Type B pancreatic cell (in vitro differentiated cells): ENCODE results near the gene IGF1R. TPM values are rescaled to one million over a fixed set of nuclear protein-coding genes. Genes with fewer than 3 reads are reported as not detected.

Source experiments
- DNase-seq: peaks from one replicate; pipeline ENCODE4 v3.0.0; 2021; ENCODE audit warnings: mixed read lengths; ENCODE audit not compliant: unreplicated experiment; ENCODE audit errors: extremely low spot score
- H3K27ac Mint-ChIP-seq: 2 replicates; pipeline ENCODE4 v1.8.0; 2021; ENCODE audit warnings: mild to moderate bottlenecking, mixed read lengths
- H3K27me3 Mint-ChIP-seq: 2 replicates; pipeline ENCODE4 v1.8.0; 2021; ENCODE audit warnings: mixed read lengths
- H3K36me3 Mint-ChIP-seq: 2 replicates; pipeline ENCODE4 v1.8.0; 2021; ENCODE audit warnings: mixed read lengths
- H3K4me1 Mint-ChIP-seq: one replicate; pipeline ENCODE4 v1.8.0; 2021; ENCODE audit warnings: mixed read lengths; ENCODE audit not compliant: unreplicated experiment
- H3K4me3 Mint-ChIP-seq: 2 replicates; pipeline ENCODE4 v1.8.0; 2021; ENCODE audit warnings: mild to moderate bottlenecking, mixed read lengths
- H3K9me3 Mint-ChIP-seq: 2 replicates; pipeline ENCODE4 v1.8.0; 2021; ENCODE audit warnings: mixed read lengths
- total RNA-seq: library from RNA; stranded (reverse); gene quantifications from 2 replicates; pipeline ENCODE4 v1.2.1, GENCODE V29; 2021; ENCODE audit warnings: low replicate concordance
- TF ChIP-seq, protein P1 (sequence below): fragments of 200-600 bp; sonication (generic); conservative IDR thresholded peaks from 2 replicates; pipeline ENCODE4 v1.5.0; 2021; ENCODE audit warnings: antibody characterized with exemption, mild to moderate bottlenecking

Gene IGF1R
- total RNA-seq, 1 donor from 2014 or later, result 87.1 TPM

DNA sequence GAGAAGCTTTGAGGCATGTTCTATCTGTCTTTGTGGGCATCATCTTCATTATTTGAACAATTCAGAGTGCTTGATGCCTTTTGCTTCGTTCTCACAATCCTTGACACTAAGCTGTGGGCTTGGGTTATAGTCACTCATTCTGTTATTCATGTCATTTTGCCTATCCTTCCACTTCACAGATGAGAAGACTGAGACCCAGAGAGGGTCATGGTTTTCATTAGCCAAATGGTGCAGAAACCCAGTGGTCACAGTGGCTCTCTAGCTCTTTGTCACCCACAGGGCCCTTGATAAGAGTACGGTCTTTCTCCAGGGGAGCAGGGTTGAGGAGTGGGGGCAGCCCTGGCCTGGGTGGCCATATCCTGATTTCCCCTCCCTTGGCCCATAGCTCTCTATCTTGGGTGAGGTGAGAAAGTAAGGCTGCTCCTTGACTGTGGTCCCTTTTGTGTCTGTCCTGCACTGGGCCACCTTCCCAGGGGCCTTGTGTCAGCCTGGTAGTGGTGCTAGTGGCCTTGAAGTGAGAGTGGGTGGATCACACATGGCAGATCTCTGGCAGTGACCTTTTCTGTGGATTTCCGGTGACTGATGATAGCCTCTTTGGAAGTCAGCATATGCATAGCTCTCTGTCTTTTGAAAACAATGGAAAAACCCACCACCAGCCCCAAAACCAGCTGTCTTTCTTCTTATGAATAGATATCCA lies 130.1 kb downstream of the IGF1R start:
- no peak overlapping the region for H3K4me3 Mint-ChIP-seq
- no peak for DNase-seq
- peak overlapping the region; percentile 95 for H3K27ac Mint-ChIP-seq
- H3K36me3 Mint-ChIP-seq, result no peaks in the 10 kb centered on the region
- no peaks in the 10 kb centered on the region for H3K27me3 Mint-ChIP-seq
- H3K9me3 Mint-ChIP-seq, result no peaks in the 10 kb centered on the region
- TF ChIP-seq, protein P1, sequence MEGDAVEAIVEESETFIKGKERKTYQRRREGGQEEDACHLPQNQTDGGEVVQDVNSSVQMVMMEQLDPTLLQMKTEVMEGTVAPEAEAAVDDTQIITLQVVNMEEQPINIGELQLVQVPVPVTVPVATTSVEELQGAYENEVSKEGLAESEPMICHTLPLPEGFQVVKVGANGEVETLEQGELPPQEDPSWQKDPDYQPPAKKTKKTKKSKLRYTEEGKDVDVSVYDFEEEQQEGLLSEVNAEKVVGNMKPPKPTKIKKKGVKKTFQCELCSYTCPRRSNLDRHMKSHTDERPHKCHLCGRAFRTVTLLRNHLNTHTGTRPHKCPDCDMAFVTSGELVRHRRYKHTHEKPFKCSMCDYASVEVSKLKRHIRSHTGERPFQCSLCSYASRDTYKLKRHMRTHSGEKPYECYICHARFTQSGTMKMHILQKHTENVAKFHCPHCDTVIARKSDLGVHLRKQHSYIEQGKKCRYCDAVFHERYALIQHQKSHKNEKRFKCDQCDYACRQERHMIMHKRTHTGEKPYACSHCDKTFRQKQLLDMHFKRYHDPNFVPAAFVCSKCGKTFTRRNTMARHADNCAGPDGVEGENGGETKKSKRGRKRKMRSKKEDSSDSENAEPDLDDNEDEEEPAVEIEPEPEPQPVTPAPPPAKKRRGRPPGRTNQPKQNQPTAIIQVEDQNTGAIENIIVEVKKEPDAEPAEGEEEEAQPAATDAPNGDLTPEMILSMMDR, result no peak
- peaks cover 43% of the 10 kb centered on the region for H3K4me1 Mint-ChIP-seq

DNA sequence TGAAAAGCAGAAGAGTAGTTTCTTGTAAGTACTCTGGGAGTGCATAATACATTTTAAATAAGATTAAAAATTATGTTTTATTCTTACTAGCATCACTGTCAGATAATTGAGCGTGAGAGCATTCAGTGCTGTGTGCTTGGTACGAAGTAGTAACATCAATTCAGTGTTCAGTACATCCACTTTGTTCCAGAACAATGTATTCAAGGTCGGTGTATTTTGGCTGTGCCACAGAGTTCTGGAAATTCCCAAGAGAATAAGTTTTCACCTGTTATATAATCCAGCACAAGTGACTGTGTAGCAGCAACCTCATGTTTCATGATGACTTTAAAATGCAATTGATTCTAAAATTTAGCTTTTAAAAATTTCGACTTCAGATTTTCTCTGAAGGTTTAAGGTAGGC lies 130.6 kb downstream of the IGF1R start:
- no peaks in the 10 kb centered on the region for H3K9me3 Mint-ChIP-seq
- H3K4me1 Mint-ChIP-seq, result peaks cover 41% of the 10 kb centered on the region
- no peaks in the 10 kb centered on the region for H3K27me3 Mint-ChIP-seq
- no peak overlapping the region for H3K27ac Mint-ChIP-seq
- DNase-seq, result no peak
- TF ChIP-seq, protein P1, result no peak
- no peaks in the 10 kb centered on the region for H3K36me3 Mint-ChIP-seq
- H3K4me3 Mint-ChIP-seq, result no peak overlapping the region

DNA sequence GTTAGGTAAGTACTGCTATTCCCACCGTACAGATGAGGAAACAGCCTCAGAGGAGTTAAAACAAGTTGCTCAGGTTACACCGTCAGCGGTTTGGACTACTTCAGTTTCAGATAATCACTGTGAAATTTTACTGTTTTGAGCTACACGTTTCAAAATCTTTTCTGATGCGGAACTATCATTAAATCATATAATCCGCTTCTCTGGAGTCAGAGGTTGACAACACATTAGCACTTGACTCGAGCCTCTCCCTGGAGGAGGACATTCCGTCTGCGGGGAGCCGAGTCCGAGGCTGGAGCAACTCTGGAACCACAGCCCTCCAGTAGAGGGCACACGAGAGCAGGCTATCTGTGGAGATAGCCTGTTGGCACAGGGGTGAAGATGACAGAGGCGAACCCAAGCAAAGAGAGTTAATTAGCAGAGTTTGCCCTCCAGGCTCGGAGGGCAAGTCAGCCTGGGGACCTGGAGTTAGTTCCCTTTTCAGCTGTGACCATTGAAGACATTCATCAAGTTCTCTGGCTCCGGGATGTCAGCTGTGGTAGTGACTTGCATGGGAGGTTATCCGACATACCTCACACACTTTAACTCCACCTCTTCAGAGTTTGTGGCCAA lies 131.2 kb downstream of the IGF1R start:
- Mint-ChIP-seq H3K27ac (peak overlapping the region; percentile 74), H3K9me3 (no peaks in the 10 kb centered on the region), H3K27me3 (no peaks in the 10 kb centered on the region), H3K4me3 (peak overlapping the region; percentile 64), H3K36me3 (no peaks in the 10 kb centered on the region), H3K4me1 (peaks cover 38% of the 10 kb centered on the region)
- DNase-seq, result peak; percentile 79
- TF ChIP-seq, protein P1, result peak; percentile 97

DNA sequence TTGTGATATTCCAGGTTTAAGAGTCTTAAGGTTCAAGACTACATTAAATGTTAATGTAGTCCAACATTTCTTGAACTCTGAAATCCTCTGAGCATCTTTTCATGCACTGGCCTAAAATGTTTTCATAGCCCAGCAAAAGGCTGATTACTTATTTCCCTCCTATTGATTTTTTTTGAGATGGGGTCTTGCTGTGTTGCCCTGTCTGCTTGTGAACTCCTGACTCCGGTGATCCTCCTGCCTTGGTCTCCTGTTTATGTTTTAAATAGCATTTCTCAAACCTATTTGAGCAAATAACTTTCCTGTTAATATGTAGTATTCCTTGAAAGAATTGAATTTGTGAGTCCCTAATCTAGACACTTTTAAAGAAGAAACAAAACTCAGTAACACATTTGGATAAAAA lies 133.5 kb downstream of the IGF1R start:
- H3K4me3 Mint-ChIP-seq, result no peak overlapping the region
- no peaks in the 10 kb centered on the region for H3K36me3 Mint-ChIP-seq
- no peaks in the 10 kb centered on the region for H3K9me3 Mint-ChIP-seq
- H3K27me3 Mint-ChIP-seq, result no peaks in the 10 kb centered on the region
- TF ChIP-seq, protein P1, result no peak
- no peak for DNase-seq
- H3K4me1 Mint-ChIP-seq, result peaks cover 44% of the 10 kb centered on the region
- H3K27ac Mint-ChIP-seq, result no peak overlapping the region

DNA sequence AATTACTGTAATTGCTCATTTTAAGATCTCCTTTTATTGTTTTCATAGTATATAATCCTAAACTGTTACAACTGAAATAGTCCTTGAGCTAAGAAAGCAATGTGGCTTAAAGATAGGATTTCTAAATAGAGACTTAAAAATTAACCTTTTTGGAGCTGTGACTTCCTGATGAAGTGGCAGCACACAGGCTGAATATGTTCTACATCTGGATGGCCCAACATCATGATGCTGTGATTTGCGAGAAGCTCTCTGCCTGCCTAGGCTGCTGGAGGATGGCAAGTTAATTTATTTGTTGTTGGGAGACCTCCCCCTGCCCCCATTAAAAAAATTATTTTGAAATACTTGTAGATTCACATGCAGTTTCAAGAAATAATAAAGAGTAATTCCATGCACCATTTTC lies 134.5 kb downstream of the IGF1R start:
- Mint-ChIP-seq H3K4me1 (peaks cover 42% of the 10 kb centered on the region), H3K27ac (no peak overlapping the region), H3K36me3 (no peaks in the 10 kb centered on the region), H3K9me3 (no peaks in the 10 kb centered on the region), H3K27me3 (no peaks in the 10 kb centered on the region), H3K4me3 (no peak overlapping the region)
- TF ChIP-seq, protein P1, result no peak
- no peak for DNase-seq
